Ramos (cell line): ENCODE measurements around the gene TMEM238.

Source experiments
- in situ Hi-C: fragments of 300-500 bp; cut with MboI; formaldehyde crosslinking; loops from one replicate; pipeline ENCODE4 v1.14.3; 2022; ENCODE audit warnings: low sequenced_read_pairs; ENCODE audit not compliant: unreplicated experiment

The TMEM238 gene

DNA sequence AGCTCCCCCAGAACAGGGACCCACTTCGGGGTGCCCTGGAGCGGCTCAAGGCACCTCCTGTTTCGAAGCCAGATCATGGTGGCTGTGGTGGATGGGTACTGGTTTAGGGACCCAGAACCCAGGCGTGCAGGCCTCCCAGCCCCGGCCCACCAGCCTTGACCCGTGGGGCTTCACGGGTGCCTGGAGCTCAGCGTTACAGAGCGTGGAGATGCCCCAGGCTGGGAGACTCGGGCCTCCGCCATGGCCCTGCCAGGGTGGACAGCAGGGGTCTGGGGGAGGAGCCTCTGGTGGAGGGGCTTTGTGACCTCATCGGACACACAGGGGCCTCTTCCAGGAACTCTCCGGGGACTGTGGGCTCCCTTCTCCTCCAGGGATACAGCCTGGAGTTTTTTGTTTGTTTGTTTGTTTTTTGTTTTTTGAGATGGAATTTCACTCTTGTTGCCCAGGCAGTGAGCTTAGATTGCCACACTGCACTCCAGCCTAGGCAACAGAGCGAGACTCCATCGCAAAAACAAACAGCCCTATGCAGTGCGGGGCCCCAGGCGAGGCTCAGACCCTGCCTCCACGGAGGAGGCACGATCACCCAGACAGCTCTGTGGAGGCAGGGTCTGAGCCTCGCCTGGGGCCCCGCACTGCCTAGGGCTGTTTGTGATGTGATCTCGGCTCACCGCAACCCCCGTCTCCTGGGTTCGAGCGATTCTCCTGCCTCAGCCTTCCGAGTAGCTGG, 20.9 kb downstream of the TMEM238 start, which contains the start of gene GARIN5B:
Gene GARIN5B (minus strand): TSS at position 271 of the 727 bp plus-strand sequence. CDS start 194 bp downstream, at position 77.
- in situ Hi-C loops, result no loop called here

DNA sequence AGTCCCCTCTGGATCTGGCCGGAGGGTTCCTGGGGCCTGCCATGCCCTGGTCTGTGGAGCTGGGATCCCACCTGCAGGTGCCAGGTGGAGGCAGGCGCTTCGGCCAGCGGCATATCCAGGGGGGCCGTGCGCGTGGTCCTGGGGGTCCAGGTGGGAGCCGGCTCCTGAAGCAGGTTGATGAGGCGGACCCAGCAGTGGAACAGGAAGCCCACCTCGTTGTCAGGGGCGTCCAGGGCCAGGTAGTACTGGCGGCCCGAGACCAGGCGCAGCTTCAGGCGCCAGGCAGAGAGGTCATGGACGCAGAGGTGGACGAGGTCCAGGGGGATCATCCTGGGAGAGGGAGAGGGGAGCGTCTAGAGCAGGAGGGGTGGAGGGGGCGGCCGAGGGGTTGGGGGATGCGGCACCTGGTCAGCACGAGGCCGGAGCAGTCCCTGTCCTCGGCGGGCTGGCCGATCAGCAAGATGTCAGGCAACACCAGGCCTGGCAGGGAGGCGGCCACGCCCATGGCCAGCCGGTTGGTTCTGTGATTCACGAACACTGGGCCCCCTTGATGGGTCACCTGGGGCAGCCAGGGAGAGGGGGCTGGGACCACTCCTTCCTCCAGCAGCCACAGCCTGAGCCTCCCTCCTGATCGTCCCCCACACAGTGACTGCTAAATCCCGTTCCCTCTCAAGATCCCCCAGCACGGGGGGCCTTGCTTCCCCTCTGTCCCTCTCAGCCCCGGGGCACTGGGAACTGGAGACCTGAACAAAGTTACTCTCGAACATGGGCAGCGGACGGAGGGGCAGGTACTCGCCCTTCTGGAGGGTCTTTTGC, 21.7 kb downstream of the TMEM238 start:
- in situ Hi-C loops, result no loop called here

DNA sequence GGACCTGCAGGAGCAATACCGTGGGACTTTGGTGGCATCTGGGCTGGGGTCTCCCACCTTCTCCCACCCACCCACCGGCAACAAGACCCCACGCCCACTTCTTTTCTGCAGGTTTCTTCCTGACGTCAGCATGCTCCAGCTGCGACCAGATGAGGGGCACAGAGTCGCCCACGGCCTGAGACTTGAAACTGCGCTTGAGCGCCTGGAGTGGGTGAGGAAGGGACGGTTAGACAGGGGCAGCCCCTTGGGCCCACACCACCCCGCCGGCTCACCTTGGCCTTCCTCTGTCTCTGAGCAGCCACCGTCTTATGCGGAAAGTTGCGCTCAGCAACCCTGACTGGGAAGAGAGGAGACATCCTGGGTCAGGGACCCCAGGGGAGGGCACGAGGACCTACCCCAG, 23.2 kb downstream of the TMEM238 start:
- in situ Hi-C loops, result no loop called here

GRCh38 chr19:55358943-55359908, 24.9 kb downstream of the TMEM238 start:
- in situ Hi-C loops, result no loop called here

- in situ Hi-C loops, result no loop called here
Measured at GRCh38 chr19:55358493-55358892, 25.6 kb downstream of the TMEM238 start.

GRCh38 chr19:55355213-55355821, 28.8 kb downstream of the TMEM238 start:
- in situ Hi-C loops, result no loop called here

DNA sequence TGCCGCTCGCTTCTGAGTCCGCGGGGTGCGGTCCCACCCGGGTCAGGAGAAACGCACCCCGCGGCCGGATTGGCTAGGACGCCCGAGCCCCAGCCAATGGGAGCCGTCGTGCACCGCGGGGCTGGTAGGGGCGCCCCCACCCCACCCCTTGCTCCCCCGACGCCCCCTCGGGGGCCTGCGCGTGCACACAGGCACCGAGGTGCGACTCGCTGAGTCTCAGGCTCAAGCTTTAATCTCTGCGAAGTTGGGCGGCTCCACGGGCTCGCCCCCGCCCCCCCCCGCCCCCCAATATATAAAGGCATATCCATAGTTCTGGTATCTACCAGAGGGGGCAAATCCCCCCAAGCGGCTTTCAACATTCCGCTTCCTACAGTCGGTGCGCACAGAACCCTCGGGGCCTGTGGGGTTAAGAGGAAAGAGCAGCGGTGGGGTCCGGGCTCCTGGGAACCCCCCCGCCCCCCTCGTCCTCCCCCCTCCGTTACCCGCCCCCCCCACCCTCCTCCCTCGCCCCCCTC, 29.3 kb downstream of the TMEM238 start, which contains the start of gene COX6B2:
Gene COX6B2 (minus strand): TSS at position 22 of the 515 bp plus-strand sequence. CDS start 198 bp downstream, outside the sequence.
- in situ Hi-C loops, result no loop called here

- in situ Hi-C loops, result no loop called here
Measured at GRCh38 chr19:55353803-55354697, 30.0 kb downstream of the TMEM238 start.

DNA sequence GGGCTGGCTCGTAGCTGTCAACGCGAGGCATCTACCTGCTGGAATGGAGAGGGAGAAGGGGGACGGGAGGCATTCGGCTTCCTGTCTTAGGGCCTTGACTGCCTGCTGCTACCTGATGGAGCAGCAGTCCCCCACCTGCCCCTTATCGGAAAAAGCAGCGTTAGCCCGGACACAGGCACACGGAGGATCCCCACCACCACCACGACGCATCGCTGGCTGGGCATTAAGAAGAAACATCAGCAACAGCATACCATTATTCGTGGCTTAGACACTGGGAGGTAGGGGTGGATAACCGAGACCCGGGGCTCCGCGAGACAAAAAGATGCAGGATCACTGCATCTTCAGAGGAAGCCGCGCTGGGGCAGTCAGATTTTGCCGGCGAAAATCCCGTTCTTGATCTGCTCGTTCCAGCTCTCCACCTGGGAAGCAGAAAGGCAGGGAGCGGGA, 30.7 kb downstream of the TMEM238 start:
- in situ Hi-C loops, result no loop called here

- in situ Hi-C loops, result no loop called here
Measured at GRCh38 chr19:55352549-55353145, 31.4 kb downstream of the TMEM238 start.

GRCh38 chr19:55352040-55352439, 32.1 kb downstream of the TMEM238 start:
- in situ Hi-C loops, result no loop called here

GRCh38 chr19:55350620-55351315, 33.3 kb downstream of the TMEM238 start:
- in situ Hi-C loops, result no loop called here

DNA sequence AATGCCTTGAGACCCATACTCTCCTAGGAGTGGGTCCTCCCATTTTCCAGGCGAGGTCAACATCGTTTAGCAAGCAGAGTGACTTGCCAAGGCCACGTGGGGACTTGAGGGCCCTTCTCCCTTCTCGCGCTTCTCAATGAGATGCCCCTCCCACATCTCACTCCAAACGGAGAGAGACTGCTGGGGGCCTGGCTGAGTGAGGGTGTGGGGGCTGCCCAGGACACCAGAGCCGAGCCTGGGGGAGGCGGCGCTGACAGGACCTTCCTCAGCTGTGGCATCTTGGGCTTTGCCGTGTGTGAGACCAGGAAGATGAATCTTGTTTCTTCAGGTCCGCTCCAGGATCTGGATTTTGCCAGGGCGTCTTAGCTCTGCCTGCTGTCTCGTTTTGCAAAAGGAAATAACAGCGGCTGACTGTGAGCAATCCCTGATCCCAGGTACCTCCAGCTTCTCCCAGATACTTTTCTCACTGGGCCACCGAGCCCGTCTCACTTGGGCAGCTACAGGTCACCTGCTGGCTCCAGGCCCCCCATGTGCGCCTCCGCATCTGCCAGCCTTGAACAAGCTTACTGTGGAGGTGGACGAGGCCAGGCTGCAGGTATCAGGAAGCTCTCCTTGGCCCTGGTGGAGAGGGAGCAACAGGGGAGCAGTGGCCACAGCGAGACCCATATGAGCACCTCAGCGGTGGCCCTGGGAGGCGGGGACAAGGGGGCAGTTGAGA, 35.6 kb downstream of the TMEM238 start:
- in situ Hi-C loops, result no loop called here

DNA sequence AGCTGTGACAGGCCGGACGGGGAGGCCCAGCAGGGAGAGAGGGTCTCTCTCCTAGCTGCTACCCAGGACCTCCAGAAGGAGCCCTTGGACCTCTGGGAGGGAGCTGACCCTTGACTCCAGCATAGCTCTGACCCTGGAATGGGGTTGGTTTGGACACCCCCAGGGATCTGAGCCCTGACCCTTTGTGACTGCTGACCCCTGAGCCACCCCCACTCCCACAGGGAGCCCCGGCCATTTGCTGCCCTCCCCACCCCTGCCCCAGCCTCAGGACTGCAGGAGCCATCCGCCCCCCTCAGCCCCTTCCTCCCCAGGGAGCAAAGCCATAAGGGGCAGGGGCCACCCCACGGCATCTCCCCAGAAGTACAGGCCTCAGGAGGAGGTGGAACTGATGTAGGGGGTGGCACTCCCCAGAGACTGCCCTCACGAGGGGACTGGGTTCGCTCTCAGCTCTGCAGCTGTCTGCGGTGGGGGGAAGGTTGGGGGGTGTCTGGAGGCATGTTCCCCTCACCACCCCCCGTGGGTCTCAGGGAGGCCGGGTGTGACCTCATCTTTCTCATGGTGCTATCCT, 36.6 kb downstream of the TMEM238 start:
- in situ Hi-C loops, result no loop called here

DNA sequence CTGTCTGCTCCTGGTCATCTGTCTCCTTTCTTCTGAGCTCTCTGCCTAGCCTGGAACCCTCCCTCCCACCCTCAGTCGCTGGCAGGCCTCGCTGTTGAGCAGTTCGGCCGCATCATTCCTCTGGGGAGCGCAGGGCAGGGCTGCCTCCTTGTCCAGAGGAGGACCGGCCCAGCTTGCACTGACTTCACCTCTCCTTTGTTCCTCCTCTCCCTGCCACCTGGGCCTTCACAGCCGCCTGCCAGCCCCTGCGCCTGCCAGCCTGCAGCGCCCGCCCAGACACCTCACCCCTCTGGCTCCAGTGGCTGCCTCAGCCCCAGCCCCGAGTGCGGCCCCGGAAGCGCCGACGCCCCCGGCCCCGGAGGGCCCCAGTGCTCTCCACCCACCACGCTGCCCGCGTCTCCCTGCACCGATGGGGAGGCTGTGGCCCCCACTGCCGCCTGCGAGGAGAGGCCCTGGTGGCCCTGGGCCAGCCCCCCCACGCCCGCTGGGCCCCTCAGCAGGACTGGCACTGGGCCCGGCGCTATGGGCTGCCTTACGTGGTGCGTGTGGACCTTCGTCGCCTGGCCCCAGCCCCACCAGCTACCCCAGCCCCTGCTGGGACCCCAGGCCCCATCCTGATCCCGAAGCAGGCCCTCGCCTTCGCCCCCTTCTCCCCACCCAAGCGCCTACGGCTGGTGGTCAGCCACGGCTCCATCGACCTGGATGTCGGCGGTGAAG, 37.2 kb downstream of the TMEM238 start:
- in situ Hi-C loops, result no loop called here
